ENCODE measurements around the gene ARHGEF10L. TPM values are rescaled to one million over a fixed set of nuclear protein-coding genes. Genes with fewer than 3 reads are reported as not detected.

Gene ARHGEF10L
- total RNA-seq, 2 experiments from 2014 or later, result not detected

DNA sequence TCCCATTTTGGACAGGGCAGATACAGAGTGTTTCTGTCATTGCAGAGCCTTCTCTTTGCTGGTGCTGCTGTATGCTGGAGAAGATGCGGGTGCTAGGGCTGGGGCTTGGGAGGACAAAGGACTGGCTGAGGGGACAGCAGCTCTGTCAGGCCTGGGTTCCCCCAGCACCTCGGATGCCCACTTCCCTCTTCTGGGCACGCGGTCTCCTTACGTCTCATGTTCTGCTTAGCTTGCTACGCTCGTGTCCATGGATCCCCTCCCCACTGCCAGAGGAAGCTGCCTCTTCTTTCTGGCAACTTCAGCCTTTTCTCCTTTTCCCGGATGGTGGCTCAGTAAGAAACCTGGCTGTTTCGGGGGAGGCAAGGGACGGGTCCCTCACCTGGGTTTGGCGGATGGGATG, 75.7 kb downstream of the ARHGEF10L start:
- no peaks in the 10 kb centered on the region for H3K36me3 Mint-ChIP-seq (ENCODE audit: low read depth)
- no peaks in the 10 kb centered on the region for H3K9me3 Mint-ChIP-seq
- H3K4me1 Mint-ChIP-seq (ENCODE audit: low read depth), result no peaks in the 10 kb centered on the region
- H3K27ac Mint-ChIP-seq, result no peak overlapping the region
- CTCF ChIA-PET, result no interaction called here
- peaks cover 4% of the 10 kb centered on the region for H3K27me3 Mint-ChIP-seq
- intact Hi-C loops (cut with micrococcal nuclease), result no loop called here
- DNase-seq, result no peak
- H3K4me3 Mint-ChIP-seq, result no peak overlapping the region
- POLR2A ChIA-PET, result no interaction called here
- ATAC-seq, result no peak
- TF ChIP-seq, protein P1, sequence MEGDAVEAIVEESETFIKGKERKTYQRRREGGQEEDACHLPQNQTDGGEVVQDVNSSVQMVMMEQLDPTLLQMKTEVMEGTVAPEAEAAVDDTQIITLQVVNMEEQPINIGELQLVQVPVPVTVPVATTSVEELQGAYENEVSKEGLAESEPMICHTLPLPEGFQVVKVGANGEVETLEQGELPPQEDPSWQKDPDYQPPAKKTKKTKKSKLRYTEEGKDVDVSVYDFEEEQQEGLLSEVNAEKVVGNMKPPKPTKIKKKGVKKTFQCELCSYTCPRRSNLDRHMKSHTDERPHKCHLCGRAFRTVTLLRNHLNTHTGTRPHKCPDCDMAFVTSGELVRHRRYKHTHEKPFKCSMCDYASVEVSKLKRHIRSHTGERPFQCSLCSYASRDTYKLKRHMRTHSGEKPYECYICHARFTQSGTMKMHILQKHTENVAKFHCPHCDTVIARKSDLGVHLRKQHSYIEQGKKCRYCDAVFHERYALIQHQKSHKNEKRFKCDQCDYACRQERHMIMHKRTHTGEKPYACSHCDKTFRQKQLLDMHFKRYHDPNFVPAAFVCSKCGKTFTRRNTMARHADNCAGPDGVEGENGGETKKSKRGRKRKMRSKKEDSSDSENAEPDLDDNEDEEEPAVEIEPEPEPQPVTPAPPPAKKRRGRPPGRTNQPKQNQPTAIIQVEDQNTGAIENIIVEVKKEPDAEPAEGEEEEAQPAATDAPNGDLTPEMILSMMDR (IDR thresholded peaks at IDR 0.05), result no peak

DNA sequence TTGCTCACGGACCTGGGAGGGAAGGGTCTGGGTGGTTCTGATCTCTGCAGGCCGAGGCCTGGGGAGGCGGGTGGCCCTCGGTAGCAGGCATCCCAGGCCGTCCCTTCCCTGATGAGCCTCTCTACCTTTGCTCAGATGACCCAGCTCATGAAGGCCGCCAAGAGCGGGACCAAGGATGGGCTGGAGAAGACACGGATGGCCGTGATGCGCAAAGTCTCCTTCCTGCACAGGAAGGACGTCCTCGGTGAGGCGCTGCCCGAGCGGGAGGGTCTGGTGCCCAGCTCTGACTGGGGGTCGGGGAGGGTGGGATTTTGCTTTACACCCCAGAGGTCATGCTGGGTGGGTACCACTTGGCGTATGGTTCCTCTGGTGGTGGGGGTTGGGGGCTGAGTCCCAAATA, 76.5 kb downstream of the ARHGEF10L start:
- TF ChIP-seq, protein P1 (IDR thresholded peaks at IDR 0.05), result no peak
- intact Hi-C loops (cut with micrococcal nuclease), result no loop called here
- Mint-ChIP-seq H3K4me1 (ENCODE audit: low read depth) (no peaks in the 10 kb centered on the region), H3K27ac (no peak overlapping the region), H3K36me3 (ENCODE audit: low read depth) (no peaks in the 10 kb centered on the region), H3K9me3 (no peaks in the 10 kb centered on the region), H3K27me3 (peaks cover 6% of the 10 kb centered on the region), H3K4me3 (no peak overlapping the region)
- ATAC-seq, result no peak
- DNase-seq, result no peak
- CTCF ChIA-PET, result interaction anchor here (1.1 kb wide), 1 partner anchor 9 kb away, joined by 4 read pairs; no protein-coding TSS in a partner anchor
- POLR2A ChIA-PET, result no interaction called here

DNA sequence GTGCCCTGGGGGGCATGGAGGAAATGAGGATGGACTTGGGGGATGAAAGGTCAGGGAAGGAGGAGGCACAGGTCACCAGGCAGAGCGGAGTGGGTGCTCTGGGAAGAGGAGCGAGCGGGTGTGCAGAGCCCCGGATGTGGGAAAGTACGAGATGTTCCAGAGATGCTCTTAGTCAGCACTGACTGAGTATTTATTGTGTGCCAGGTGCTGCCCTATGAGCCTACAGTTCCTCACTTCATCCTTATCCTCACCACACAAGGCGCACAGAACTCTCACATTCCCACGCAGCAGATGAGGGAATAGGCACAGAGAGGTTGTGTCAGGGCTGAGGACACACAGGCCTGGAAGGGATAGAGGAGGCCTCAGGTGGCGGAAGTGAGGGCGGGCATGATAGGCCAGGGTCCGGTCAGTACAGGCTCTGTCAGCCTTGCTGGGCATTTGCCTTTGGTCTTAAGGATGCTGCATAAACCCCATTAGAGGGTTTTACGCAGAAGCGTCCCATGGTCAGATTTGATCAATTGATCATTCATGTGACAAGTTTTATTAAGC, 77.3 kb downstream of the ARHGEF10L start:
- ChIA-PET POLR2A (interaction anchor here (0.6 kb wide), 1 partner anchor 55 kb away, joined by 4 read pairs; no protein-coding TSS in a partner anchor), CTCF (interaction anchor here (1.1 kb wide), 1 partner anchor 10 kb away, joined by 4 read pairs; no protein-coding TSS in a partner anchor)
- Mint-ChIP-seq H3K36me3 (ENCODE audit: low read depth) (no peaks in the 10 kb centered on the region), H3K4me1 (ENCODE audit: low read depth) (no peaks in the 10 kb centered on the region), H3K27ac (no peak overlapping the region), H3K9me3 (no peaks in the 10 kb centered on the region), H3K27me3 (peaks cover 6% of the 10 kb centered on the region), H3K4me3 (no peak overlapping the region)
- TF ChIP-seq, protein P1 (IDR thresholded peaks at IDR 0.05), result no peak
- DNase-seq (no peak), ATAC-seq (no peak)
- intact Hi-C loops (cut with micrococcal nuclease), result no loop called here

DNA sequence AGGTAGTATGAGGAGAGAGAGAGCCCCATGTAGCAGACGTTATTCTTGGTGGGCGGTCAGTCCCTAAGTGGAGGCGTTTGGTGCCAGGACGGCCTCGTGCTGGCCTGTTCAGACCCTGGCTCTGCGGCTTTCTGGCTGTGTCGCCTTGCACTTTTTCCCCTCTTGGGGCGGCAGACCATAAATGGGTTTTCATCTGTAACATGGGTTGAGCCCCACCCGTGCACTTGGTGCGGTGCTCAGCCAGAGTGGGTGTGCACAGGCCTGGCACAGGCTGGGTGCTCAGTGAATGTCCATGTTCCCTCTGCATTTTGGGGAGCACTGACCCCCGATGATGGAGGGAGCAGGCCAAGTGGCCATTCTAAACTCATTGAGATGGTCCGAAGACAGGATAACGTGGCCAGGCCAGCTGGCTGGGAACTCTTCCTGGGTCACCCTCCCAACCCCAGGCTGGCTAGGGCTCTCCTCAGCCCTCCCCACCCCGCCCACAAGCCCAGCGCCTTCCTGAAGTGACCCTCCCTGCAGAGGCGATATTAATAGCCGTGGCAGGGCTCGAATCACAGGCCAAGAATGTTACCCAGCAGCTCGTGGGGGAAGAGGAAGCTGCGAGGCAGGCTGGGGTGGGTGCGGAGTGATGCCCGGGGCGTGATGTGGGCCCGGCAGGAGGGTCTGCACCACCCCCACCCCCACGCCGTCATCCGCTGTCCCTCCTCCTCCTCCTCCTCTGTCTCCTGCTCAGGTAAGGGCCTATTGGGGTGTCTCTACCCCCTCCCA, 78.5 kb downstream of the ARHGEF10L start:
- DNase-seq (no peak), ATAC-seq (no peak)
- CTCF ChIA-PET, result interaction anchor here (3.0 kb wide), 1 partner anchor 11 kb away, joined by 12 read pairs; no protein-coding TSS in a partner anchor
- Mint-ChIP-seq H3K9me3 (no peaks in the 10 kb centered on the region), H3K27ac (no peak overlapping the region), H3K4me1 (ENCODE audit: low read depth) (no peaks in the 10 kb centered on the region), H3K36me3 (ENCODE audit: low read depth) (no peaks in the 10 kb centered on the region), H3K4me3 (no peak overlapping the region), H3K27me3 (peaks cover 6% of the 10 kb centered on the region)
- POLR2A ChIA-PET, result interaction anchor here (0.6 kb wide), 1 partner anchor 56 kb away, joined by 4 read pairs; no protein-coding TSS in a partner anchor
- intact Hi-C loops (cut with micrococcal nuclease), result no loop called here
- TF ChIP-seq, protein P1 (IDR thresholded peaks at IDR 0.05), result no peak

Measured in activated CD8-positive, alpha-beta T cell treated with anti-CD3 and anti-CD28 coated beads for 36 hours (primary cell).